GM18520 (cell line): ENCODE measurements around the gene SLCO4A1.
A peak's percentile ranks its signal among the peaks of the same experiment; 100 is the strongest.

ENCODE experiments used
- ATAC-seq: cut with Tn5 transposase; IDR thresholded peaks from one replicate; pipeline ENCODE4 v1.9.1; 2021; ENCODE audit not compliant: unreplicated experiment

The SLCO4A1 gene

DNA sequence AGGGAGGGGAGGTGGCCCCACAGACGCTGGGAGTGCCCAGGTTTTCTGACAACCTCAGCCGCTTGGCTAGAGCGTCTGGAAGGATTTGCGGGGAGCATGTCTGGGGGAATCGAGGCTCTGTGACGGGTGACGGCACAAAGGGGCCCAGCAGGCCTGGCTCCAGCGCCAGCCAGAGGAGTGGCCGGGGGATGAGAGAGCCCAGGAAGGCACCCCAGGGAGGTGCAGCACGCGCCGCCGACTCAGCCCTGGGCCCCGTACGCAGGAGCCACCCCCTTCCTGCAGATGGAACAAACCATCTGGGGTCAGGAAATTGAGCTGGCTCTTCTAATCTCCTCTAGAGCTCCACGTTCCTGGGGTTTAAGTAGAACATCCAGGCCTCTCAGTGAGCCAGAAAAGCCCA, 5.9 kb upstream of the SLCO4A1 start:
- ATAC-seq: no peak

DNA sequence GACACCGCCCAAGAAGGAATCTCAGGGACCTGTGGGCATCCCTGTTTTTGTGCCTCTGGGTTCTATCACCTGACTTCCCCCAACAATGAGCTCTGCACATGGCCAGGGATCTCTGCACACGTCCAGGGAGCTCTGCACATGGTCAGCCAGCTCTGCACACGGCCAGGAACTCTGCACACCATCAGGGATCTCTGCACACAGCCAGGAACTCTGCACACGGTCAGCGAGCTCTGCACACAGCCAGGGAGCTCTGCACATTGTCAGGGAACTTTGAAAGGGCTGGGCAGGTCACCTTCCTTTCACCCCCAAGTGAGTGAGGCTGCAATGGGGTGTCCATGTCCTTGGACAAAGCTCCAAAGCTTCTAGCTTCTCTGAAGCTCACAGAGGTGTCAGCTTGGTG, 5.2 kb upstream of the SLCO4A1 start:
- ATAC-seq: no peak

DNA sequence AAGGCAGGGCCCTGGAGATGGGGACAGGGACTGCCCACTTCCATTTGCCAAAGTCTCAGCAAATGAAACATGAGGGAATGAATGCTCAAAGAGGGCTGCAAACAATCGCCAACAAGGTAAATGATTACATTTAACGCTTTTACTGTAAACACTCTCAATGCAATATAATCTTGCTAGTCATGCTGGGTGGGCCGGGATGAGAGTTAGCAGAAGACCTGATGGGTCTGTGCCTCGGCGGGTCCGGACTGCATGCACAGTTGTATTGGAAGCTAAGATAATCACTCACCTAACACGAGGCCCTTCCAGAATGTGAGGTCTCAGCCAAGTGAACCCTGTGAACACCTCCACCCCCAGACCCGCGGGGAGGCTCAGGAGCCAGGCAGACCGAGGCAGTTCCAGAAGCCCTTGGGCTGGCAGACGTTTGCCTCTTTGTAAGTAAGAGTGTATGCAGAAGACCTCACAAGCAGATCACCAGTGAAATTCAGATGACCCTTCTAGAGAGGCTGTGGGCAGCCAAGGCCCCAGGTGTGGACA, 4.7 kb upstream of the SLCO4A1 start:
- ATAC-seq: no peak

DNA sequence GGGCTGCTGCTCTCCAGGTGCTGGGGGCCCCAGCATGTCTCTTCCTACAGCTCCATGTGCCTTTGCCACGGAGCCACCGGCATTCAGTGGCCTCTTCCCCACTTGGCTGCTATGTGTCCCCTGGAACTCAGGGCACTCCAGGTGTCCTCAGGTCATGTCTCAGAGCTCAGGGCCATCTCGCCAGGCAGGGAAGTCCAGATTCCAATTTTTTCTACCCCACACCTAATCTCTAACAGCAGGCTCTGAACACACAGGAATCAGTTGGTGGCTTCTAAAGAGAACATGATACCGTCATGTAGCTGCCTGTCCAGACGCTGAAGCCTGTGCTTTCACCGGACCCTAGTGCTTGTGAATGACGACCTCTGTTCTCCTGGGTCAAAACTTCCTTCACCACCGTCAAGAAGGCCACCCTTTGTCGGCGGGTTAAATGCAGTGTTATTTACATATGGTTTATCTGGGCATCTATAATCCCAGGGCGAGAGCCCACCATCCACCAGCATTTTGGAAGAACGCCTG, 4.2 kb upstream of the SLCO4A1 start:
- ATAC-seq: no peak

DNA sequence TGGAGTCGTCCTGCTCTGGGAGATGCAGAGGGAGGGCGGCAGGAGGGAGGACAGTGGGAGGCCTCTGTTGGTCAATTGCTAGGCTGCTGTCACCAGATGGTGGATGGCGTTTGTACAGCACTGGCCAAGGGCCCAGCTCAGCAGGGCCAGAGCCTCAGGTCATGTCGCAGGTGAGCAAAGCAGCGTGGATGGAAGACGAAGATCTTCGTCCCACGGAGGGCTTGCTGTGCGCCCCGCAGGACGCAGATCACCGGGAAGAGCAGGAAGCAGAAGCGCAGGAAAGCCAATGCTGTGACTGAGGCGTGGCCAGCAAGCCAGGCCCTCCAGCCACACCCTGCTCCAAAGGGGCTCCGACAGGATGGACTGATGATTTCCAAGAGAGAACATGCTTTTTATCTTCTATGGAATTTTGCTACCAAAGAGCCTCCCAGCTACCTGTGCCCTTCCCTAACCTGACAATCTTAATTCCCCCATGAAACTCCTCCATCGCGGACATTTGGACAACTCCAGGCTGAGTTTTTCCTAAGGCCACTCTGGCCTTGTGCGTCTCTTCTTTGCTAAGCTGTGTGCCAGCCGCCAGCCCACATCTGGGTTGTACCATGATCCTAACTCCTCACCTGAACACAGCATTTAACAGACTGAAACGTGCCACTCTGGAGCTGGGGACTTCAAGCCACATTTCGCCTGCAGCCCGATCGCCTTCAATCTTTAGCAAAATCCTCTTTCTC, 3.5 kb upstream of the SLCO4A1 start:
- ATAC-seq: no peak

DNA sequence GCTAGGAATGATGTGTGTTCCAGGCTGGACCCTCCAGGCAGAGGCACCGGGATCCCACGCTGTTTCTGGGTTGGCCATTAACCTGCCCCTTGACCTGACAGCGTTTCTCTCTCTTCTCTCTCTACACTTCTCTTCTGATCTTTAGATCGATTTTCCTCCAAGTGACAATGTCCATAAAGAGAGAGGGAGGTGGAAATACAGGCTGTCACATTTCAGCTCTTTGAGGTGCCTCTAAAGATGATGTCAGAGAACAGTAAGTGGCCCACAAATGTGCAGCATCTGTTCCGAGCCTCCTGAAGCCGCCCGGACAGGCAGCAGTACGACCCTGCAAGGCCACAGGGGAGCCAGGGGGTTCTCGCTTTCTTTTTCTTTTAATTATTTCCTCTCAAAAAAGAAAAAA, 2.5 kb upstream of the SLCO4A1 start:
- no peak for ATAC-seq

DNA sequence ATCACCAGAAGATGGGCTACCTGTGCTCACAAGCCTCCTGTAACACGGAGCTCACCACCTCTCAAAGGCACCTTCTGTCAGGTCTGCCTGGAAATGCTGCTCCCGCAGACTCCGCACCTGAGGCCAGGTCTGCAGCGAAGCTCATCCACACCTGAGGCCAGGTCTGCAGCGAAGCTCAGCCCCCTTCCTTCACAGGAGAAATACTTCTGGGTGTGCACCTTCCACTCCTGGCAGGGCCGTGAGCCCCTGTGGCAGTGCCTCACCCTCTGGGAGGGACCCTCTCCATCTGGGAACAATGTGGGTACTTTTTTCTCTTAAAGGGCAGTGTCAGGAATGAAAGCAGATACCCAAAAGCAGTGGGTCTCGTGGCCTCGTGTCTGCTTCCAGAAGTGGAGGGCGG, 1.4 kb upstream of the SLCO4A1 start:
- no peak for ATAC-seq

DNA sequence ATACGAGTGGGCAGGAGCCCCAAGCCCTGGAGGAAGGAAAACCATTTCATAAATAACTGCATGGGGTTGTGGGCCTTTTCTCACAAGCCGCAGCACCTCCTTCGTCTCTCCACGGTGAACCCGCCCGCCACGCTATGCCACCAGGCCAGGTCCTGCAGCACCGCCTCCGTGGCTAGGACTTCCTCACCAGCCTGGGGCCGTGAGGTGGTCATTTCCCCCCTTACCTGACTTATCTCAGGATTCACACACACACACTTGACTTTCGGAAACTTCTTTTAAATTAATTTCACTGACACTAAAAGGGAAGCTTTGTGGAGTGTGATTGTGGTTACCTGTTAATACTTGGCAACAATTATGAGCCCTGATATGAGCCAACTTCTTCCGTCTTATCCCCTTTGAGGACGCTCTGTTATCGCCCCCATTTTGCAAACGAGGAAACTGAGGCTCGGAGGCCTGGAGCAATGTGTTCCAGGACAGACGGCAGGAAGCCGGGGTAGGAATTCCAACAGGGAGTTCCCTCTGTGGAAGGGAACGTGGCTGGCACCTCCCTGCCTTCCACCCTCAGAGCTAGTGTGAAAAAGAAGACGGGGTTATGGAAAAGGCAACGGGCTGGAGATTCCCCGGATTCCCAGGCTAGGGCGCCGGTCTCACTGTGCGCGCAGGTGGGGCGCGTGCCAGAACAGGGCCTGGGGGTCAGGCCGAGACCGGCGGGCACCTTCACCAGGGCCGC, 817 bp upstream of the SLCO4A1 start:
- no peak for ATAC-seq

DNA sequence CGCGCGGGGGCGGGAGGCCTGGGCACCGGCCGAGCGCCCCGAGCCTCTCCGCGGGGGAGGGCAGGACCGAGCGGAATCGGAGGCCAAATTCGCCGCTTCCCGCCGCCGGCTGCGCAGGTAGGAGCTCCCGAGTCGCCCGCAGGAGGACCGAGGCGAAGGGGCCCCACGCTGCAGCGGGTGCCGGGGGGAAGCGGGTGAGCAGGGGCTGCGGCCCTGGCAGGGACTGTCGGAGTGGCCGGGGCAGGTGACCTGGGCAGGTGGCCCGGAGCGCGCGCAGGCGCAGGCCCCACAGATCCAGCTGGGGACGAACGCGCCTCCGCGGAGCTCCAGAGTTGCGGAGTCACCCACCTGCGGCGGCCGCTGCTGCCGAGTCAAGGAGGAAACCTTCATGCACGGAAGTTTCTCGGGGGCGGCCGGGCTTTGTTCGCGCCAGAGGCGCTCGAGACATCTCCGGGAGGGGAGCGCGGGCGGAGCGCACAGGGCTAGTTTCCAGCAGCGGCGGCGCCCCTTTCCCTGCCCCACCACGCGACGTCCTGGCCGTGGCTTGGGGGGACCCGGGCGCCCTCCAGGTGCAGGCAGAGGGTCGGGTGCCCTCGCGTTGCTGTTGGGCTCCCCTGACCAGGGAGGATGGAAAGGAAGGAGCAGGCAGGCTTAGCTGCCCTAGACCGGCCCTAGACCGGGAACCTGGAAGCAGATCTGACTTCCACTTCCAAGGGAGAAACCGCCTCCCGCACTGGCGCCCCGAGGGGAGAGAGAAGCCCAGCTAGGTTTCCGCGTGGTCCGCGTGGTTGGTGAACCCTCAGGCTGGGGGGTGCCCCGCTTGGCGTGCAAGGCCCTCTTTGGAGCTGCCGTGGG, 590 bp downstream of the SLCO4A1 start:
- peak; percentile 14 for ATAC-seq

DNA sequence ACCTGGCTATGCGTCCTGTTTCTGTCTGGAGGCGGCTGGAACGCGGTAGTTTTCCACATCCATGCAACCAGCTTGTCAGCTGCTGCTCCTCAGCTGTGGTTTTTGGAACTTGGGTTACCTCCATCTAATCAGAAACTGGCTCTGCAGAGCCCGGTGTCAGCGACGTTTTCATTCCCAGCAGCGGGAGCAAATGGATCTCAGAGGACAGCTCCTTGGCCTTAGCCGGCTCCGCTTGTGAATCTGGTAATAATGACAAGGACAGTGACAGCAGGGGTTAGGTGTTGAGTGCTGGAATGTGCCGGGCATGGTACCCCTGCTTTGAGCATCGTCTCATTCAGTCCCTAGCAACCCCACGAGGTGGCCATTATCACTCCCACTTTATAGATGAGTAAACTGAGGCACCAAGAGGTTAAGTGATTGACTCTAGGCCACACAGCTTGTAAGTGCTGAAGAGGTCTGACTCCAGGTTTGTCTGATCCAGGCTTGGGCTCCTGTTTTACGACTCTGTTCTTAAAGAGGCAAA, 1.3 kb downstream of the SLCO4A1 start:
- no peak for ATAC-seq

DNA sequence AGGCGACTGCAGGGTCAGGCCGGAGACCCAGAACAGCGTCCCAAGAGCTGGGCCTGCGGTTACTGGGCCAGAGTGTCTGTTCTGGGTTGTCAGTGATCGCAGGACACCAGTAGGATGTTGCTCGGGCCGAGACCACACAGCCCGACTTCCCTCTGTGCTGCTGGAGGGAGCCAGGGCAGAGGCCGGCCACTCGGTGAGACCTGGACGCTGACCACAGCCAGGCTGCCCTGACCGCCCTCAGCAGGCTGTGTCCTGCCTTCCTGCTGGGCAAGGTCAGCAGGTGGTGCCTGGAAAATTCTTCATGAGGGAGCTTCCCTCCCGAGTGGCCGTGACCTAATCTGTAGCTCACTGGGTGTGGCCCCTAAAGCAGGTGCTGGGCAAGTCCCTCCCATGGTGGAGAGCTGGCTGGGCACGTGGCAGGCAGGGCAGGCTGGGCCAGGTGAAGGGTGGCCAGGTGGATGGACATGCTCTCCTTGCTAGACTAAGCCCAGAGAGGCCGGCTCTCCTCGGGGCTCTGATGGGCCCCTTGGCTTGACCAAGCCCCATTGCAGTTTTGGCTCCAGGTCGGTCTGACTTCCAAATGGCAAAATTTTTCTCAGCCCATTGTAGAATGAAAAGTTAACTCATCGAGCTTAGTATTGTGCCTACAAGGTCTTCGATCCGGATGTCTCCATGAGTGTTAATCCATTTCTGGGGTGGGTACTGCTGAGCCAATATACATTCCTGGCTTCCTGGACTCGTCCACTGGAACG, 1.9 kb downstream of the SLCO4A1 start:
- no peak for ATAC-seq

DNA sequence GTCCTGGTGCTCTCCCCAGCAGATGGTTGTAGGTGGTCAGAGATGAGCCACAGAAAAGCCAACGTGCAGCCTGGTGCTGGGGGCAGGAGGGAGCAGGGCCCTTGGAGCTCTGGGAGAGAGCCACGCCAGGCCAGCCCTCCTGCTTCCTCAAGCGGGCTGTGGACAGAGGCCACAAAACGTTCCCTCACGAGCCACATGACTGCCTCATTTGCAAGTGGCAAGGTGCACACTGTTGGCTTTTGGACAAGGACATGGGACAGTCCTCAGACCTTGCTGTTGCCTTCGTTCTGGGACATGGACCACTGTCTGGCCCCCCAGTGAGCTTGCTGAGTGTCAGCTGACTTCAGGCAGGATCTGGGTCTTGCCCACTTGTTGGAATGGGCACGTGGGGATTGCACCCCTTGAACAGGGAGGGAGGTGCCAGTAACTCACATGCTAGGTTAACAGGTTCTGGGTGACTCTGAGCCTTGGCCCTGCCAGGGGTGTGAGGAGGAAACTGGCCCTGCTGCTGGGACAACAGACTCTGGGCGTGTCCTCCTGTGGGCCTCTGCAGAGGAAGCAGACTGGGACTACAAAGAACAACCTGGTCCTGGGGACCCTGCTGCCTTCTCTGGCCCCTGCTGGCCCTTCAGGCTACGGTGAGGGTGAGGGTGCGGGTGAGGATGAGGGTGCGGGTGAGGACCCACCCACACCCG, 2.6 kb downstream of the SLCO4A1 start:
- no peak for ATAC-seq

DNA sequence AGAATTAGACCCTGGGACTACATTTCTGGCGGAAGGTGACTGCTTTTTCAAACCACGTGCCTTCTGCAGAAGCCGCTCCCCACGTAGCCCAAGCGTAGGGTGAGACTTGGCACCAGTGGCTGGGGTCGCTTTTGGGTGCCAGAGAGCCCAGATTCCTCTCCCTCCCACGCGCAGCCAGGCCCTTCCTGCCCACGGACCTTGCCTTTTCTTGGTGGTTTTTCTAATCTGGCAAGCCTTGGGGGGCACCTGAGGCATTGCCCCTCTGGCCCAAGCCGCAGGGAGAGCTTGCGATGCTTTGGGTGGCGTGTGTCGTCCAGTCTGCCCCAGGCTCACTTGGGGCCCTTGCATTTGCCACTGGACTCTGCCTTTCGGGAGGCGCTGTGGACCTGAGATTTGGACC, 3.3 kb downstream of the SLCO4A1 start:
- ATAC-seq: no peak

DNA sequence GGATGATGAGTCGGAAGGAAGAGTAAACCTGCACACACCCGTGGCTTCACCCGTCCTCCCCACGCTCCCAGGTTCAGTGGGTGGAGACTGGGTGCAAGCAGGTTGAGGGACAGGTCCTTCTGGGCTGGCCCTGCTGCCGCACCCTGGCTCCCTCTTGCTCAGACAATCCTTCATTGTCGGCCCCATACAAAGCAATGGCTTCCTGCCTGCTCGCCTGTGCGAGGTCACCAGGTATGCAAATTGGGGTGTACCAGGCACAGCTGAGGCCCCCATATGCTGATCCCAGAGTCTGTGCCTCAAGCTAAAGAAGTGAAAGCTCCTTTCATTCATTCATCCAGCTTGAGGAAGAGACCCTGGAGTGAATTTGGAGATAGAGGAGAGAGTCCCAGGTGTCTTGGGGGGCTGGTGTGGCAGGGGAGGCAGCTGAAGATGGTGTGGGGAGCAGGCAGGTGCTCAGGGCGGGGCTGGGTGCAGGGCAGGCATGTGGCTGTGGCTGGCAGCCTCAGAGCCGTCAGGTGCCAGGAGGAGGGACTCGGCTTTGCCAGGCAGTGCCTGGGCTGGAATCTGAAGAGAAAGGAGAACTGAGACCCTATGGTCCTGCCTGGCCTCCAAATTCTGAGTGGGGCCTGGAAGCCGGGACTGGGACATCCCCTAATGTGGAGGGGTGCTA, 4.7 kb downstream of the SLCO4A1 start:
- ATAC-seq: no peak

DNA sequence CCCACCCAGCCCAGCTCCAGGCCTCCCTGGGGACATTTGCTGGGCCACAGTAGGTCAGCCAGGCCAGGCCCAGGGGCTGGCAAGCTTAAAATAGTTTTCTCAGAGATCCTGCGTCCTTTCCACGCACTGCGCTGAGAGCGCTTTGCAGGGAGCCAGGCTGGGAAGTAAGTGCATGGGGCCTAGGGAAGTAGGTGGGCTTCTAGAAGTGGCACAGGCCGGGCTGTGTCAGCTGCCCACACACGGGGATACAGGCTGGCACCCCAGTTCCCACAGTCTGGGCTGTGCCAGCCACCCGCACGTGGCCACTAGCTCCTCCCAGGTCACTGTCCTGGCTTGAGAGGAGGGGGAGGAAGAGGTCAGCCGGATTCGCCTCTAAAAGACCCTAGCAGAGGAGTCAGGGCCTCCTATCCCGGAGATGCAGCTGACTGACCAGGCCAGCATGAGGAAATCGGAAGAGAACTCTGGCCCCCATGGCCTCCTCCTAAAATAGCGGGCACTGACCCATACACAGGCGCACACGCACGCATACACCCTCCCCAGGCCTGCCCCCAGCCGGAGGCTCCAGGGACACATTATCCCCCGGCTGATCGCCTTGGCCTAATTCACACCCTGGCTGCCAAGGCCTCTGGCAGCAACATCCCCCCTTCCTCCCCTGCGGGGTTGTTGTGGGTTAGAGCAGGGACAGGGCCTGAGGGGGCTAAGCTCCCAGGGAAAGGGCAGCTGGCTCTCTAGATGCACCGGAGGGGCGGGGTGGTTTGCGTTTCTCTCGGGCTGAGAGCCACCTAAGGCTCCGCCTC, 5.4 kb downstream of the SLCO4A1 start:
- ATAC-seq: no peak

DNA sequence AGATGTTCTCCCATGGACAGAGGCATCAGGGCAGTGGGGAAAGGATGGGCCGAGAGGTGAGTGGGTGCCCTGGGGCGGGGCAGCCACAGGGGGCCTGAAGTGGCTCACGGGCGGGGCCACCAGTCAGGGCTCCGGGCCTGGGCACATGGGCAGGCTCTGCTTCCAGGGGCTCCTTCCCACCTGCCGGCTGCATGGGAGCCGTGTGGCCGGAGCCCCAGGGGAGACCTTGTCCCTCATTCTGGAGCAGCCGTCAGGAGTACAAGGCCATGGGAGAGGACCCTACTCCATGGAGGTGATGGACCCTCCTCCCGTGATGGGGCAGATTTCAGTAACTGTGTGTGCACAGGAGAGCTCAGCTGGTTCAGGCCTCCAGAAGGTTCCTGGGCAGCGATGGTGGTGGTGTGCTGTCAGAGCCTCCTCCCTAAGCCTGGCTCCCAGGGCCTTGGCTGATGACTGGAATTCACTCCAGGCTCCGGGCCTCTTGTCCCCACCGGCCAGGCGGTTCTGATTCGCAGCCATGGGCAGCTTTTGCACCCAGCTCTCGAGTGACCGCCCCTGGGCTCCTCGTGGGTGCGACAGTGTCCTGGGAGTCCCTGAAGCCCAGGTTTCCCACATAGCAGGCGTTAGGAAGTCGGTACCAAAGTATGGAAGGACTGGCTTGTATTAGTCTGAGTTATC, 6.2 kb downstream of the SLCO4A1 start:
- ATAC-seq: no peak

DNA sequence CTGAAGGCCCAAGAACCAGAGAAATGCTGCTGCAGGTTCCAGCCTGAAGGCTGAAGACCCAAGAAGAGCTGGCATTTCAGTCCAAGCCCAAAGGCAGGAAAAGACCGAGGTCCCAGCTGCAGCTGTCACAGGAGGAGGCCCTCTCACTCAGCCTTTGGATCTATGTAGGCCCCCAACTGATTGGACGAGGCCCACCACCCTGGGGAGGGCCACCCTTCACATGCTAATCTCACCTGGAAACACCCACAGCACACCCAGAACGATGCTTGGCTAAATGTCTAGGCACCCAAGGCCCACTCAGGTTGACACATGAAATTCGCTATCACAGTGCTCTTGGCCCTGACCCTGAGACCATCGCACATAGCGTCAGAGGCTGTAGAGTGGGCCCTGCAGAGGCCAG, 6.8 kb downstream of the SLCO4A1 start:
- no peak for ATAC-seq
